Measurements from ENCODE around the gene KLLN.
"Not testable (repeated sequence)": the region's sequence is repeated elsewhere in the genome, so short reads cannot be mapped to it uniquely, and the experiment has no call there.

The KLLN gene

DNA sequence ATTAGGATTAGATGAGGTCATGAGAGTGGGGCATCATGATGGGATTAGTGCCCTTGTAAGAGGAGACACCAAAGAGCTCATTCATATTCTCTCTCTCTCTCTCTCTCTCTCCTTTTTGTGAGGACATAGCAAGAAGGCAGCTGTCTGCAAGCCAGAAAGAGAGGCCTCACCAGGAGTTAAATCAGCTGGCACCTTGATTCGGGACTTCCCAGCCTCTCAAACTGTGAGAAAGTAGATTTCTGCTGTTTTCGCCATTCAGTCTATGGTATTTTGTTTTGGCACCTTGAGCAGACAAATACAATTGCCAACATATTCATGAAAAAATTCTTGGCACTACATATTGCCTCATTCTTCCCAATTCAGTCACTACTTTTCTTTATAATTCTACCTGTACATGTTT, 24.7 kb downstream of the KLLN start:
- no peak for DNase-seq

DNA sequence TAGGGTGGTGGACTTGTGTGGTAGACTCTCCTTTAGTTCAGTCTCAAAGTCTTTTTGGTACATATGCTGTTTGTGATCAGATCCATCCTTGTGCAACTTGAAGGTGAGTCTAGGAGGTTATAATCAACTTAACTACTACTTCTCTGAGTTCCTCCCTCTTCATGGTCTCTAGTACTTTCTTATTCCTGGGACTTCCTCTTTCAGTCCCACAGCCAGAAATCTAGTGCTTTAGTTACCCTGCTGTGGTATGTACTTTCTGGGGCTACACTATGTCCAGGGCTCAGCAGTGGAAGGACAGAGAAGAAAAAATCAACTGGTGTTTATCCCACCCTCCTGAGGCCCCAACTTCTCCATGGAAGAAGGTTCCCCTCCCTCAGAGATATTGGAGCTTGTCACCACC, 25.9 kb downstream of the KLLN start:
- DNase-seq, result no peak

DNA sequence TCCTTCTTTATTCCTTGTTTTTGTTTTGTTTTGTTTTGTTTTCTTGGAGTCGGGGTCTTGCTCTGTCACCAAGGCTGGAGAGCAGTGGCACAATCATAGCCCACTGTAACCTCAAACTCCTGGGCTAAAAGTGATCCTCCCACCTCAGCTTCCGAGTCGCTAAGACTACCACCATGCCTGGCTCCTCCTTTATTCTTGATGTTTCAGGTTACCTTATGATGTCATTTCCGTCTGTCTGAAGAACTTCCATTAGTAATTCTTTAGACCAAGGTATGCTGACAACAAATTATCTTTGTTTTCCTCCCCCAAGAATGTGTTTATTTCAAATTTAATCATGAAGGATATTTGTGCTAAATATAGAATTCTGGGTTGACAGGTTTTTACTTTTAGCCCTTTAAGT, 27.2 kb downstream of the KLLN start:
- DNase-seq, result no peak

DNA sequence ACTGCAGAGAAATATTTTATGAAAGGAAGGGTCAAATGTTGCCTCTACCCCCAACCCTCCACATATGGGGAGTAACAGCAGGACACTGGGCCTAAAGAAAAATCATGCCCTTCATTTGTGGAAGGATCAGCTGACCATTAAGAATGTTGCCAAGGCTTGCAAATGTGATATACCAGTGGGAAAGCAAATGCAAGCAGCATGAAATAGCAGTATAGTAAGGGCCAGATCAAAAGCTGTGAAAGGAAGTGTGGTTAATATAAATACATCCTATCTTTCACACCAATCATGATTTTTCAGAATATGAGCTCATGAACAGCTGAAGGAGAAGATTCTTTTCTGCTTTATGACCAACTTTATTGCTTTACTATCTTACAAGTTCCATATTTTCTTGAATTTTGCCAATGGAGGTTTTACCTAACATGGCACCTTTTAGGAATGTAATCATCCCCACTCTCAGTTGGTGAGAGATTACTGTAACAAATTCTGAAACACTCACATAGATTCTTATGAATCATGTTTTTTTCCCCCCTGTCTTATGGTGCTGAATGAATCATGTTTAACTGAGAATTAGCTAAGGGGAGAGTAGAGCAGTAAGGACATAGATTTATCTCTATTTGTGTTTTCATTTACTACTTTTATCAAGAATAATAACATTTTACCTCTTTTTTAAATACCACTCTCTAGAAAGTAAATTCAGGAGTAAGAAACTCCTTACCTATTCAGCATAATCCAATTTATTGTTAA, 33.2 kb downstream of the KLLN start:
- no peak for DNase-seq

DNA sequence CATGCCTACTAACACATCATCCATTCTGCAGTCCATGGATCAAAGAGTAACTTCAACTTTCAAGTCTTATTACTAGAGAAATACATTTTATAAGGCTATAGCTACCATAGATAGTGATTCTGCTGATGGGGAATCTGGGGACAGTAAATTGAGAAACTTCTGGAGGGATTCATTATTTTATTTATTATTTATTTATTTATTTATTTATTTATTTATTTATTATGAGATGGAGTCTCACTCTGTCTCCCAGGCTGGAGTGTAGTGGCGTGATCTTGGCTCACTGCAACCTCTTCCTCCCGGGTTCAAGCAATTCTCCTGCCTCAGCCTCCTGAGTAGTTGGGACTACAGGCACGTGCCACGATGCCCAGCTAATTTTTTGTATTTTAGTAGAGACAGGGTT, 34.3 kb downstream of the KLLN start:
- DNase-seq, result not testable (repeated sequence)

DNA sequence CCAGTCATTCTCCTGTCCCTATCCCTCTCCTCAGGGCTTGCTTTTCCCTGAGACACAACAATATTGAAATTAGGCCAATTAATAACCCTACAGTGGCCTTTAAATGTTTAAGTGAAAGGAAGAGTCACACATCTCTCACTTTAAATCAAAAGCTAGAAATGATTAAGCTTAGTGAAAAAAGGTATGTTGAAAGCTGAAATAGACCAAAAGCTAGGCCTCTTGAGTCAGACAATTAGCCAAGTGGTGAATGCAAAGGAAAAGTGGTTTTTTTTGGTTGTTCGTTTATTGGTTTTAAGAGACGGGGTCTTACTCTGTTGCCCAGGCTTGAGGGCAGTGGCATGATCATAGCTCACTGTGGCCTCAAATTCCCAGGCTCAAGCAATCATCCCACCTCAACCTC, 35.7 kb downstream of the KLLN start:
- DNase-seq, result no peak

DNA sequence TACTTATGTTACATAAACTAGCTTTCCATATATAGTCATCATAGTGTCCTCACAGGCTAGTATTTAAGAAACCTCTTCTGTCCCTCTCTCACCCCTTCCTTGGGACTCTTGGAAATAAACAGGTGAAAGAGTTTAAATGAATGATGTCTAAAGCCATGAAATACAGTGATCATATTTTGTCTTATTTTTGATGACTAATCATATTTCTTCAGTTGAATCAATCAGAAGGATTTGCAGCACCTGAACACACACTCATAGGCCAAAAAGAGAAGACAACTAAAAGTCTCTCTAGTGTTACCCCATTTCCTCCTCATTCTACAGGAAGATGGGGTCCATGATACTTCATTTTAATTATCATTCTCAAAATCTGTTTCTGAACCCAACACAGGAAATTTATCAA, 36.7 kb downstream of the KLLN start:
- no peak for DNase-seq

DNA sequence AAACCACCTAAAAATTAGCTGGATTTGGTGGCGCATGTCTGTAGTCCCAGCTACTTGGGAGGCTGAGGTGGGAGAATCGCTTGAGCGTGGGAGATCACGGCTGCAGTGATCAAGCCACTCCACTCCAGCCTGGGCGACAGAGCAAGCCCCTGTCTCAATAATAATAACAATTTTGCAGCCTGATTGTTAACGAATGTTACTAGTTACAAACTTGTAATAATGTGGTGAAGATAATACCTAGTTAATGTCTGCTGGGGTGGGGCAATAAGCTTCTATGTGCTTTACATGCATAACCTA, 44.1 kb downstream of the KLLN start:
- DNase-seq, result no peak

DNA sequence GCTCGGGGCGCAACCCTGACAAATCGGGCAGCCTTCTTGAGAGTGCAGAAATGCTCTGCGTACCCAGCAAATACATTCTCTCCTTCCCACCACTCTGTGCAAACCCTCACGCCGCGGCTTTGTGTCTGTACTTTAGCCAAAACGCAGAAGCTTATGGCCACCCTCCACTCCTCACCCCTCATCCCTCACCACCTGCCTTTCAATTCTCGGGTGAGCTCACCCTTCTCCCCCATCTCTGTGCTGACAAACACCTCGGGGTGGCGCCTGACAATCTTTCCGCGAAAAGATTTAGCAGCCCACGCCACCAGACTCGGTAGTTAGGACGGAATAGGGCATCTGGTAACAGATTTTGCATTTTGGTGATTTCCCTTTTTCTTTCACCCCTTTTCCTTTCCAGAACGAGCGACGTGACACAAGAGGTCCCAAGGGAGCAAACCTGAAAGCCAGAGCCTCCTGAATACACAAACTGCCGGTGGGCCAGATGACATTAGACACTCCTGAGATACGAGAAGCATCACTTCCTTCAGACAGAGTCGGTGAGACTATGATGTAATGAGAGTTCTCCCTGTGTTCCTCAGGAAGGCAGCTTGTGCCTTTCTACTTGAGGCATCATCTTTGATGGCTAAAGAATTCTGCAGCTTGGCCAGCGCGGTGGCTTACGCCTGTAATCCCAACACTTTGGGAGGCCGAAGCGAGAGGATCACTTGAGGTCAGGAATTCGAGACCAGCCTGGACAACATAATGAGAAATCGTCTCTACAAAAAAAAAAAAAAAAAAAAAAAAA, 44.6 kb downstream of the KLLN start:
- DNase-seq, result peak; percentile 63

DNA sequence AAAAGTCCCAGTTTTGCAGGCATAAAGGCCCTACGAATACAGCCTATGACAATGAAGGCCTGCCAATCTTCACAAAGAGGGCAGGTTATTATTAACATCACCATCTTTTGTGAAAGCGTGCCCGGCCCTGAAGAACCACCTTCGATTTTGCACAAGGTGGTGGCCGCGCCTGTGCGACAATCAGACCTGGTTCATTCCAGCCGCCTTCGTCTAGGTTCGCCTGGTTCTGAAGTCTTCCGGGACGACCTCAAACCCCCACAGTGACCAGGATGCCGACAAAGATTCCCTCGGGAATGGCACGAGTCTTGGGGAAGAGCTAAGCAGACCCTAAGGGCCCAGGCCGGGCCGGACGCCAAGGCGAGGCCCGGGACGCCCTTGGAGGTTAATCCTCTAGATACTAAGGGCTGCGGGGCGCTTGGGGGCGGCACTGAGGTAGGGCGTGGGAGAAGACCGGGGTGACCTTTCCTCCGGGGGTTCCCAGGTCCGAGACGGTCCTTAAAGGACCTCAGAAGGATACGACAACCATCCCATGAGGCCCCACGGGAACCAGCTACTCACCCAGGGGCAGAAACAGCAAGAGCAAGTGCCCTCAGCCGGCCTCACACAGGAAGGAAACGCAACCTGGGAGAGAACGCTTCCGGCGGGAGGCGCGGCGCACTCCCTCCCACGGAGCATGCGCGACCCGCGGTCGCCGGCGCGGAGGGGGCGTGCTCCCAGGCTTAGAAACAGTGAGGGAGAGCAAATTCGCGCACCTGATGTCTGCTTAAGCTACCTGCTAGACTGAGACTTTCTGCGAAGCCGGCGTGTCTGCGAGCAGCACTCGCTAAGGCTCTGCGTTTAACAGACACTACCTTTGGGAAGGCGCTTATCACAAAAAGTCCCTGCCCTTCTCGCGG, 45.5 kb downstream of the KLLN start, which contains the start of gene ATAD1:
Gene ATAD1, minus strand, starts transcription at position 618 of the 896 bp plus-strand sequence. CDS start 3,627 bp downstream, outside the sequence.
- peak; percentile 86 for DNase-seq

DNA sequence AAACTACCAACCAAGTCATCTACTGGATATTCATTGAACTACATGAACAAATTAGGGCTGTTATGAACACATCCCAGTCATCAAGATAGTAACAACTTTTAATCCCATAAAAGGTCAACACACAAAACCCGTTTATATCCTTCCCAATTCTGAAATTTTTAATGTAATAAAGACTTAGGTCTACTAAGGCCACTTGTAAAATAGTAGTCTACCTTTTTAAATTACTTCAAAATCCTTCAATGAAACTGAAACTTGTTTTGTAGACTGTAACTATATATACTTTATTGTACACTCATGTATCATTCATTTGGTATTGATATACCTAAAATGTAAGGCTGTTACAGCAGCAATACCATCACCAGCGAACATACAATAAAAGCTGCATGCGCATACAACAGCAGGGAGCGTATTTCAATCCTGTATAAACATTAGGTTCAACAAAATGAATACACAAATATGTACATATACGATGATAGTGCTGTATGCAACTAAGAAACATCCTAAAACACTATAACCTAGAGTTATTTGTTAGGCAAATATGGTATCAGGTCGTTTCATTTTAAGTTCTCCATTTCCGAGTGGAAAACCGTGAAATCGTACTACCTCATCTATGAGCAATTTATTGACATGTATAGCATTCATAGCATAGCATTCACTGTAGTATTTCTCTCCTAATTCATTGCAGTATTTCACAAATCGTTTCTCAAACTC, 46.3 kb downstream of the KLLN start:
- no peak for DNase-seq

DNA sequence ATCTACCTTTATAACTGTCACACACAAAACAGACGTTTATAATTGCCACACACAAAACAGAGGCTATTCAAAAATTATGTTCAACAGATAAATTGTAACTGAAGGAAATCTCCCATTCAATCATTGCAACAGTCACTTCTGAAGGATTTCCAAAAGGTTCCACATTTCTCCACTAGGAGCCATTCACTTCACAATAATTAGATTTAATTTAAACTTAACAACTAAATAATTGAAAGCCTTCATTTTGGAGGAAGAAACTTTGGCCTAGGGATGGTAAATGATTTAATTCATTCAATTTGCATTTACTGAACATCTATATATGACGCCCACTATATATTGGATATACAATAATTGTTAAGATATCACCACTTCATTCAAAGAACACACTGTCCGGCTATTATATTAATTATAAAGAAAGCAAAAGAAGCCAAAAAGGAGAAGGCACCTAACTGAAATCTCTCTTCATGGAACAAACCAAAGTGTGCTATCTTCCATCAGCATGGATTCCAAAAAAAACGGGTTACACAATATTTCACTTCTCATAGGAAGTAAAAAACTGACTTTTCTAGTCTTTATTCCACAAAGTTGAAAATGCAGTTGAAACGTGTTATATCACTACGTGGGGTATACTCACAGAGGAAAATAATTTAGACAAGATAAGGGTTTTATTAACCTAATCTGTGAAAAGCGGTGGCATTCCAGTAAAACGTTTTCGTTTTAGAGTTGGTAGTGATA, 47.0 kb downstream of the KLLN start:
- no peak for DNase-seq
